ENCODE data around the gene ATP10A.

Gene ATP10A

GRCh38 chr15:25838871-25839195 is 24.3 kb downstream of the ATP10A start:
- no peak overlapping the region for H3K27ac ChIP-seq
- TF ChIP-seq ZFX (IDR thresholded peaks at IDR 0.05) (no peak), CTCF (conservative IDR thresholded peaks at IDR 0.05) (no peak)

GRCh38 chr15:25838191-25838870 is 24.8 kb downstream of the ATP10A start:
- H3K27ac ChIP-seq = no peak overlapping the region
- no peak for TF ChIP-seq CTCF (conservative IDR thresholded peaks at IDR 0.05)

- no peak for TF ChIP-seq ZFX (IDR thresholded peaks at IDR 0.05)
- no peak for TF ChIP-seq CTCF (conservative IDR thresholded peaks at IDR 0.05)
- no peak overlapping the region for H3K27ac ChIP-seq
Observed at GRCh38 chr15:25832158-25832557, 31.0 kb downstream of the ATP10A start.

GRCh38 chr15:25830844-25831451 is 32.2 kb downstream of the ATP10A start:
- no peak overlapping the region for H3K27ac ChIP-seq
- TF ChIP-seq CTCF (conservative IDR thresholded peaks at IDR 0.05) (no peak), ZFX (IDR thresholded peaks at IDR 0.05) (no peak)

- TF ChIP-seq CTCF (conservative IDR thresholded peaks at IDR 0.05) (no peak), ZFX (IDR thresholded peaks at IDR 0.05) (no peak)
- H3K27ac ChIP-seq = no peak overlapping the region
Observed at GRCh38 chr15:25829073-25829472, 34.1 kb downstream of the ATP10A start.

- TF ChIP-seq CTCF (conservative IDR thresholded peaks at IDR 0.05) = no peak
- no peak for TF ChIP-seq ZFX (IDR thresholded peaks at IDR 0.05)
- H3K27ac ChIP-seq = no peak overlapping the region
Observed at GRCh38 chr15:25825207-25825606, 37.9 kb downstream of the ATP10A start.

- H3K27ac ChIP-seq = no peak overlapping the region
- TF ChIP-seq CTCF (conservative IDR thresholded peaks at IDR 0.05) (no peak), ZFX (IDR thresholded peaks at IDR 0.05) (no peak)
Observed at GRCh38 chr15:25824618-25825017, 38.5 kb downstream of the ATP10A start.
